K562 (cell line): ENCODE results near the gene EPHB1. TPM values are rescaled to one million over a fixed set of nuclear protein-coding genes. Genes with fewer than 3 reads are reported as not detected.

Source experiments
- ATAC-seq: fragments of 200-7000 bp; cut with Tn5 transposase; 3 replicates; pipeline ENCODE4 v1.9.1; 2020; ENCODE audit warnings: moderate library complexity
- BruUV-seq: library from RNA; stranded (reverse); fragments of 400-500 nt; replicated peaks from 2 replicates; lab custom pipeline; 2021; lab: Mats Ljungman, UMichigan
- CTCF ChIA-PET: fragments of 300-600 bp; formaldehyde crosslinking; extraction: SDS; loops from one replicate; lab custom pipeline; 2021; ENCODE audit warnings: low intra/inter-chr PET ratio; lab: Yijun Ruan, JAX
- POLR2A ChIA-PET: fragments of 300-600, 350-650 bp; sonication (Branson Sonifier 250); formaldehyde crosslinking; extraction: SDS; loops from one replicate; lab custom pipeline; 2021; ENCODE audit warnings: antibody characterized with exemption, inconsistent platforms; lab: Yijun Ruan, JAX
- DNase-seq, 4 experiments: peaks; one replicate each; pipeline versions ENCODE4 v3.0.0 to v3.0.0-alpha.2; 2011 to 2018; ENCODE audit warnings: low spot score in 3 of 4, mixed read lengths in 3 of 4; ENCODE audit errors: extremely low read depth in 1 of 4
- FAIRE-seq: peaks from 2 replicates; lab custom pipeline; 2011; peaks lifted over from hg19 to GRCh38; lab: Jason Lieb, UNC
- H2AFZ ChIP-seq: 2 replicates; pipeline ENCODE4 v1.6.0; 2011; ENCODE audit warnings: low read depth, low read length, control low read depth, inconsistent platforms
- H3K27ac ChIP-seq: fragments of 200-600 bp; 3 replicates; pipeline ENCODE4 v1.8.0; 2011; ENCODE audit warnings: low read depth, mild to moderate bottlenecking, control low read depth, inconsistent platforms, low read length, moderate library complexity, mixed read lengths; ENCODE audit errors: extremely low read depth
- H3K27me3 ChIP-seq, 2 experiments: fragments of 300-600 bp in 1 of 2; 2 replicates in 1 of 2; 3 replicates in 1 of 2; pipeline versions ENCODE4 v1.6.0 to v1.8.0; 2011; ENCODE audit warnings: inconsistent platforms in 2 of 2, low read length in 2 of 2, mild to moderate bottlenecking in 1 of 2, mixed read lengths in 1 of 2, moderate library complexity in 1 of 2; ENCODE audit not compliant: control insufficient read depth in 2 of 2, insufficient read depth in 2 of 2
- H3K36me3 ChIP-seq: fragments of 300-600 bp; 3 replicates; pipeline ENCODE4 v1.8.0; 2011; ENCODE audit warnings: mild to moderate bottlenecking, low read length, inconsistent platforms; ENCODE audit not compliant: control insufficient read depth, insufficient read depth
- H3K4me1 ChIP-seq, 2 experiments: fragments of 200-600 bp in 1 of 2; replicated peaks in 1 of 2; 2 replicates in 1 of 2; 3 replicates in 1 of 2; pipeline versions ENCODE4 v1.5.1 to v1.8.0; 2011; ENCODE audit warnings: inconsistent platforms in 2 of 2, low read length in 2 of 2, mild to moderate bottlenecking in 1 of 2, mixed read lengths in 1 of 2, moderate library complexity in 1 of 2; ENCODE audit not compliant: control insufficient read depth in 2 of 2, insufficient read depth in 2 of 2
- H3K4me2 ChIP-seq: 2 replicates; pipeline ENCODE4 v1.6.1; 2011; ENCODE audit warnings: low read length, control low read depth, inconsistent platforms, mixed read lengths; ENCODE audit not compliant: insufficient read depth
- H3K4me3 ChIP-seq: fragments of 200-600 bp; sonication (generic), shearing (Covaris generic); 2 replicates; pipeline ENCODE4 v1.5.1; 2016; ENCODE audit warnings: control low read depth, inconsistent platforms
- H3K79me2 ChIP-seq: fragments of 200-600 bp; 3 replicates; pipeline ENCODE4 v1.8.0; 2011; ENCODE audit warnings: low read length, inconsistent platforms; ENCODE audit not compliant: control insufficient read depth, insufficient read depth
- H3K9ac ChIP-seq, 2 experiments: 2 replicates each; pipeline versions ENCODE4 v1.6.0 to v1.6.1; 2011; ENCODE audit warnings: low read depth in 2 of 2, low read length in 2 of 2, control low read depth in 1 of 2, inconsistent platforms in 1 of 2, mild to moderate bottlenecking in 1 of 2, mixed read lengths in 1 of 2; ENCODE audit not compliant: insufficient read depth in 1 of 2
- H3K9me1 ChIP-seq: one replicate; pipeline ENCODE4 v1.6.0; 2011; ENCODE audit warnings: inconsistent platforms, mild to moderate bottlenecking, low read length, moderate library complexity; ENCODE audit not compliant: control insufficient read depth, insufficient read depth
- H3K9me3 ChIP-seq: replicated peaks from 2 replicates; pipeline ENCODE4 v1.5.1; 2011; ENCODE audit warnings: low read depth, low read length, inconsistent platforms; ENCODE audit not compliant: control insufficient read depth, insufficient read depth
- H4K20me1 ChIP-seq: replicated peaks from 2 replicates; pipeline ENCODE4 v1.6.1; 2011; ENCODE audit warnings: low read length, inconsistent platforms, mixed read lengths; ENCODE audit not compliant: control insufficient read depth, insufficient read depth
- GTF2E2 ChIP-seq: fragments of 200-800 bp; sonication (Bioruptor generic); IDR thresholded peaks from 2 replicates; pipeline ENCODE4 v1.6.1; 2016; ENCODE audit warnings: missing genetic modification characterization, missing compliant biosample characterization
- RBM25 ChIP-seq: fragments of 200-400 bp; formaldehyde crosslinking; IDR thresholded peaks from 2 replicates; pipeline ENCODE4 v1.6.1; 2018; ENCODE audit warnings: low read length, low read depth, moderate library complexity; ENCODE audit not compliant: severe bottlenecking
- WGBS: fragments of 100-300 bp; shearing (Covaris generic); methylation state at CpG from one replicate; pipeline ENCODE4 v1.1.6; 2016; ENCODE audit warnings: low coverage, mixed read lengths; ENCODE audit not compliant: insufficient coverage; ENCODE audit errors: missing lambda C conversion rate; 5-methylcytosine and 5-hydroxymethylcytosine counted together
- in situ Hi-C: fragments of 300-500 bp; cut with MboI; formaldehyde crosslinking; loops from 4 replicates; pipeline ENCODE4 v1.15.0; 2018; ENCODE audit warnings: inconsistent platforms, mixed read lengths
- intact Hi-C: fragments of 100-400 bp; cut with micrococcal nuclease; formaldehyde crosslinking; loops from 2 replicates; pipeline ENCODE4 v1.14.2; 2022
- polyA plus RNA-seq, 8 experiments: library from polyadenylated mRNA; depleted of rRNA in 4 of 8; stranded (reverse) in 5 of 8; unstranded in 3 of 8; fragments of >200 nt; fragmentation: Nextera tagmentation in 2 of 8; fragmentation: Illumina TruSeq in 1 of 8; extraction: Ambion mirVana in 2 of 8; extraction: Trizol in 1 of 8; gene quantifications; 2 replicates each; pipeline versions ENCODE4 v1.2.1 to v1.2.3, GENCODE V29; 2011 to 2014; ENCODE audit warnings: inconsistent platforms in 1 of 8, missing spikeins in 1 of 8
- total RNA-seq, 7 experiments: library from RNA; depleted of rRNA in 6 of 7; stranded (reverse); fragments of >200 nt in 6 of 7; fragmentation: Illumina TruSeq in 2 of 7; extraction: Trizol in 2 of 7; gene quantifications; 2 replicates each; pipeline versions ENCODE4 v1.2.1 to v1.2.3, GENCODE V29; 2011 to 2021; ENCODE audit warnings: low replicate concordance in 1 of 7
- TF ChIP-seq, protein P1 (sequence below): fragments of 450-650 bp; IDR thresholded peaks from 2 replicates; pipeline ENCODE4 v1.6.1; 2018; ENCODE audit warnings: mild to moderate bottlenecking, low read depth; ENCODE audit not compliant: partially characterized antibody

EPHB1 gene
- total and polyA plus RNA-seq, 9 of the 15 experiments (the other 6 are each of a cell fraction or from before 2014, with no cell fraction given) = 0.29 TPM; not detected in 8

DNA sequence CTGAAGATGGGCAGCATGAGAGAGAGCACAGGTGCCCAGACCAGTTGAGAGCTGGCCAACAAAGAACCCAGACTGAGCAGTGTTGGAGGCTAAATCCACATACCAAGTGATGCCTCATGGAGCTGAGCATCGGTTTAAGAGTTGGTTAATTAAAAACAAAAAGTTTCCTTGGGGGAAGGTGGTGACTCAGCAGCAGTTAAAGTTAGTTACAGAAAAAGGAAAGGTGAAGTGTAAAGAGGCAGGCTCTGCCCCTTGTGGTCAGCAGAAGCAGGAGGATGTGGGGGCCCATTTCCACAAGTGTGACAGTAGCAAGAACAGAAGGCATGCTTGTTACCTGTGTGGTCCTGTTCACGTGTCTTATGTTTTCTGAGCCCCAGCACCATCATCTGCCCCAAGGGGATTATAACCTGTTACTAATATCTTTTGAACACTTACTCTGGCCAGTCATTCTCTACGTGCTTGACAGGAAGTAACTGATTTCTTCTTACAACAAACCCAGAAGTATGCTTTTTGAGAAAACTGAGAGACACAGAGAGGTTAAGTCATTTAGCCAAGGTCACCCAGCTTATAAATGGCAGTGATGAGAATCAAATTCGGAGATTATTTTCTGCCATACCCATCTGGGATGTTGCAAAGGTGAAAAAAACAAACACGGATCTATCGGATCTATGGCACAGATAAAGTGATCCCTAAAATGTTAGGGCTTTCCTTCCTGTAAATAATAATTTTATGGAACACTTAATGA lies 91.0 kb downstream of the EPHB1 start:
- H3K79me2 ChIP-seq = no peaks in the 10 kb centered on the region
- ATAC-seq = no peak
- ChIA-PET CTCF (no interaction called here), POLR2A (interaction anchor here (0.6 kb wide), 1 partner anchor 787 kb away, joined by 3 read pairs; no protein-coding TSS in a partner anchor)
- no peaks in the 10 kb centered on the region for H3K9me1 ChIP-seq
- no peak overlapping the region for H3K27ac ChIP-seq
- in situ Hi-C loops = no loop called here
- TF ChIP-seq GTF2E2 = no peak
- TF ChIP-seq, protein P1, sequence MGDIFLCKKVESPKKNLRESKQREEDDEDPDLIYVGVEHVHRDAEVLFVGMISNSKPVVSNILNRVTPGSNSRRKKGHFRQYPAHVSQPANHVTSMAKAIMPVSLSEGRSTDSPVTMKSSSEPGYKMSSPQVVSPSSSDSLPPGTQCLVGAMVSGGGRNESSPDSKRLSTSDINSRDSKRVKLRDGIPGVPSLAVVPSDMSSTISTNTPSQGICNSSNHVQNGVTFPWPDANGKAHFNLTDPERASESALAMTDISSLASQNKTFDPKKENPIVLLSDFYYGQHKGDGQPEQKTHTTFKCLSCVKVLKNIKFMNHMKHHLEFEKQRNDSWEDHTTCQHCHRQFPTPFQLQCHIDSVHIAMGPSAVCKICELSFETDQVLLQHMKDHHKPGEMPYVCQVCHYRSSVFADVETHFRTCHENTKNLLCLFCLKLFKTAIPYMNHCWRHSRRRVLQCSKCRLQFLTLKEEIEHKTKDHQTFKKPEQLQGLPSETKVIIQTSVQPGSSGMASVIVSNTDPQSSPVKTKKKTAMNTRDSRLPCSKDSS = no peak
- TF ChIP-seq RBM25 = peak; percentile 25
- no peak overlapping the region for H3K4me2 ChIP-seq
- no peaks in the 10 kb centered on the region for H3K36me3 ChIP-seq
- no peaks in the 10 kb centered on the region for H3K4me1 ChIP-seq
- BruUV-seq = no TSS peak
- no peaks in the 10 kb centered on the region for H4K20me1 ChIP-seq
- no peaks in the 10 kb centered on the region; a peak in 1 of 5 replicates for H3K27me3 ChIP-seq
- no peak overlapping the region for H3K9ac ChIP-seq
- WGBS = 2% methylated on average over 6 of the region's 6 CpGs
- no peak for FAIRE-seq
- H3K4me3 ChIP-seq = no peak overlapping the region
- DNase-seq = no peak
- no peaks in the 10 kb centered on the region for H3K9me3 ChIP-seq
- no peak overlapping the region for H2AFZ ChIP-seq
- intact Hi-C loops = no loop called here
